GM23338 (cell line): ENCODE measurements around the gene STKLD1. TPM values are rescaled to one million over a fixed set of nuclear protein-coding genes. Genes with fewer than 3 reads are reported as not detected.

Experiments
- ATAC-seq: fragments of 200-7000 bp; cut with Tn5 transposase; 3 replicates; pipeline ENCODE4 v1.9.1; 2020
- DNase-seq: peaks from one replicate; pipeline ENCODE4 v3.0.0-alpha.2; 2015; ENCODE audit warnings: low spot score
- H2AFZ ChIP-seq: fragments of 200-600 bp; sonication (generic); 2 replicates; pipeline ENCODE4 v1.8.0; 2016; ENCODE audit warnings: antibody characterized with exemption, mild to moderate bottlenecking, moderate library complexity
- H3F3A ChIP-seq: fragments of 200-600 bp; sonication (generic); replicated peaks from 2 replicates; pipeline ENCODE4 v1.8.0; 2017; ENCODE audit warnings: antibody characterized with exemption, mixed run types, low read depth
- H3K27ac ChIP-seq: fragments of 200-600 bp; sonication (generic); 2 replicates; pipeline ENCODE4 v1.6.1; 2016; ENCODE audit warnings: low read depth
- H3K27me3 ChIP-seq: fragments of 200-600 bp; sonication (generic); 2 replicates; pipeline ENCODE4 v1.8.0; 2016; ENCODE audit warnings: mild to moderate bottlenecking, mixed run types, moderate library complexity; ENCODE audit not compliant: insufficient read depth
- H3K36me3 ChIP-seq: fragments of 200-600 bp; sonication (generic); 2 replicates; pipeline ENCODE4 v1.8.0; 2016; ENCODE audit warnings: mild to moderate bottlenecking; ENCODE audit not compliant: insufficient read depth
- H3K4me1 ChIP-seq: fragments of 200-600 bp; sonication (generic); 2 replicates; pipeline ENCODE4 v1.8.0; 2016; ENCODE audit warnings: mild to moderate bottlenecking, moderate library complexity; ENCODE audit not compliant: insufficient read depth
- H3K4me2 ChIP-seq: fragments of 200-600 bp; sonication (generic); 2 replicates; pipeline ENCODE4 v1.7.1; 2017; ENCODE audit warnings: mixed run types
- H3K4me3 ChIP-seq: fragments of 200-600 bp; sonication (generic); 2 replicates; pipeline ENCODE4 v1.6.1; 2016; ENCODE audit warnings: mixed run types
- H3K79me2 ChIP-seq: fragments of 200-600 bp; sonication (generic); replicated peaks from 2 replicates; pipeline ENCODE4 v1.8.0; 2017; ENCODE audit warnings: mild to moderate bottlenecking; ENCODE audit not compliant: insufficient read depth
- H3K9me2 ChIP-seq: fragments of 200-600 bp; sonication (generic); 2 replicates; pipeline ENCODE4 v1.8.0; 2017; ENCODE audit not compliant: insufficient read depth
- H4K20me1 ChIP-seq: fragments of 200-600 bp; sonication (generic); replicated peaks from 2 replicates; pipeline ENCODE4 v1.8.0; 2017; ENCODE audit warnings: mild to moderate bottlenecking; ENCODE audit not compliant: insufficient read depth
- H3K27ac Mint-ChIP-seq: 2 replicates; pipeline ENCODE4 v1.8.0; 2020; ENCODE audit warnings: inconsistent platforms, mild to moderate bottlenecking, moderate library complexity, mixed read lengths
- H3K27me3 Mint-ChIP-seq: 3 replicates; pipeline ENCODE4 v1.8.0; 2022; ENCODE audit warnings: low read depth, mild to moderate bottlenecking, moderate library complexity, mixed read lengths, inconsistent platforms; ENCODE audit not compliant: insufficient read depth, poor library complexity
- H3K36me3 Mint-ChIP-seq: 3 replicates; pipeline ENCODE4 v1.8.0; 2021; ENCODE audit warnings: low read depth, mild to moderate bottlenecking, inconsistent platforms, moderate library complexity, mixed read lengths
- H3K4me1 Mint-ChIP-seq: 3 replicates; pipeline ENCODE4 v1.8.0; 2020; ENCODE audit warnings: mild to moderate bottlenecking, inconsistent platforms, mixed read lengths
- H3K4me3 Mint-ChIP-seq: 3 replicates; pipeline ENCODE4 v1.8.0; 2021; ENCODE audit warnings: moderate library complexity, mild to moderate bottlenecking, inconsistent platforms, mixed read lengths
- H3K9me3 Mint-ChIP-seq: 3 replicates; pipeline ENCODE4 v1.8.0; 2020; ENCODE audit warnings: moderate library complexity, mild to moderate bottlenecking, inconsistent platforms, mixed read lengths
- EZH2 ChIP-seq: fragments of 200-600 bp; sonication (generic); IDR thresholded peaks from one replicate; pipeline ENCODE4 v1.8.0; 2017; ENCODE audit warnings: antibody characterized with exemption, mild to moderate bottlenecking, low read depth; ENCODE audit not compliant: unreplicated experiment
- EZH2phosphoT487 ChIP-seq: fragments of 200-600 bp; sonication (generic); IDR thresholded peaks from one replicate; pipeline ENCODE4 v1.8.1; 2018; ENCODE audit warnings: antibody characterized with exemption; ENCODE audit not compliant: unreplicated experiment
- JUNB ChIP-seq: IDR thresholded peaks from one replicate; pipeline ENCODE4 v1.6.1; 2016; ENCODE audit warnings: antibody characterized with exemption; ENCODE audit not compliant: unreplicated experiment
- NANOG ChIP-seq: IDR thresholded peaks from 2 replicates; pipeline ENCODE4 v1.6.1; 2016; ENCODE audit warnings: antibody characterized with exemption, borderline replicate concordance
- POLR2AphosphoS5 ChIP-seq: IDR thresholded peaks from 2 replicates; pipeline ENCODE4 v1.6.1; 2016; ENCODE audit warnings: antibody characterized with exemption, low read depth
- STAT1 ChIP-seq: IDR thresholded peaks from one replicate; pipeline ENCODE4 v1.6.1; 2016; ENCODE audit warnings: antibody characterized with exemption; ENCODE audit not compliant: unreplicated experiment
- ZNF114 ChIP-seq: fragments of 250-450 bp; sonication (Bioruptor Pico); IDR thresholded peaks from 2 replicates; pipeline ENCODE4 v1.5.0; 2020; ENCODE audit warnings: mild to moderate bottlenecking, moderate library complexity
- polyA plus RNA-seq: library from polyadenylated mRNA; unstranded; fragments of >200 nt; fragmentation: Nextera tagmentation; extraction: Ambion mirVana; gene quantifications from 2 replicates; pipeline ENCODE4 v1.2.1, GENCODE V29; 2016
- total RNA-seq: library from RNA; depleted of rRNA; stranded (reverse); fragments of >200 nt; shearing (Covaris generic); gene quantifications from 2 replicates; pipeline ENCODE4 v1.2.3, GENCODE V29; 2014
- TF ChIP-seq, protein P1 (sequence below): IDR thresholded peaks from one replicate; pipeline ENCODE4 v1.6.1; 2018; ENCODE audit warnings: antibody characterized with exemption; ENCODE audit not compliant: unreplicated experiment
- TF ChIP-seq, protein P2 (sequence below), 2 experiments: fragments of 200-600 bp in 1 of 2; sonication (generic) in 1 of 2; conservative IDR thresholded peaks; 2 replicates each; pipeline versions ENCODE4 v1.5.1 to v1.6.1; 2016 to 2017; ENCODE audit warnings: antibody characterized with exemption in 2 of 2, low read depth in 2 of 2, mild to moderate bottlenecking in 2 of 2, moderate library complexity in 1 of 2

The STKLD1 gene
- total and polyA plus RNA-seq, 2 experiments from 2014 or later: 0.57 TPM; not detected in 1

DNA sequence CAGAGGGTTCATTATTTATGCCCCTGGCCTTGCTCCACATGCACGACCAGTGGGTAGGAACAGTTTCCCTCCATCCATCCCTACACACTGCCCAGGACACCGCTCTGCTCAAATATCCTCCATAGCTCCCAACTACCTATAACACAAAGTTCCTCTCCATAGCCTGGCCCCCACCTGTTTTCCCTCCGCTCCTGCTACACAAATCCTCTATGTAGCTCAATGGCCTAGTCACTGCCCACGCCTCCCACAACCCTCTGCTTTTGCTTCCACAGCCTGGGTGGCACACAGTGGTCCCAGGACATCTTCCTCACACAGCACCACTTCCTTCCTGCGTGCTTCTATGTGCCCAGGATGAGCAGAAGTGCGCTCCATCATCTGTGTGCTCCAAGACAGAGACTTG lies 21.2 kb downstream of the STKLD1 start:
- TF ChIP-seq STAT1 (no peak), EZH2 (no peak)
- DNase-seq (no peak), ATAC-seq (no peak)
- Histone ChIP-seq H3K4me3 (no peak overlapping the region), H3F3A (no peaks in the 10 kb centered on the region), H3K79me2 (no peaks in the 10 kb centered on the region), H3K4me2 (no peak overlapping the region), H2AFZ (no peak overlapping the region), H3K4me1 (no peaks in the 10 kb centered on the region), H3K36me3 (no peaks in the 10 kb centered on the region), H3K27me3 (no peaks in the 10 kb centered on the region), H3K27ac (no peak overlapping the region), H4K20me1 (no peaks in the 10 kb centered on the region), H3K9me2 (no peaks in the 10 kb centered on the region)
- H3K4me3 Mint-ChIP-seq: no peak overlapping the region
- H3K36me3 Mint-ChIP-seq: no peaks in the 10 kb centered on the region
- H3K27ac Mint-ChIP-seq: no peak overlapping the region
- H3K27me3 Mint-ChIP-seq: peaks cover 17% of the 10 kb centered on the region
- H3K4me1 Mint-ChIP-seq: no peaks in the 10 kb centered on the region
- H3K9me3 Mint-ChIP-seq: no peaks in the 10 kb centered on the region

DNA sequence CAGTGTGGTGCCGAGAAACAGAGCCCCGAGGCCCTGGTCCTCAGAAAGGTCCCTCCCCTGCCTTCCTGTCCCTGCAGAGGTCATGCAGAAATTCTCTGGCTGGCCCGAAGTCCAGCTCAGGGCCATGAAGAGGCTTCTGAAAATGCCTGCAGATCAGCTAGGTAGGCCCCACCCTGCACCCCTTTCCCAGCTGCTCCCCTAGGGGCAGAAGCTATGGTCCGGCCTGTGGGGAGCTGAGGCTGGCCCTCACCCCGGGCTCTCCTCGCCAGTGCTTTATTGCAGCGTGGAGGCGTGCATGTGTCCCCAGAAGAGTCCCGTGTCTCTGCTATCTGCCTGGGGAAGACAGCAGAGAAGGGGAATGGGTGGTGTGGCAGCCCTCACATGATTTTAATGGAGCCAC lies 21.7 kb downstream of the STKLD1 start:
- H3K9me3 Mint-ChIP-seq: no peaks in the 10 kb centered on the region
- Histone ChIP-seq H3K4me2 (no peak overlapping the region), H3K4me3 (no peak overlapping the region), H3K4me1 (no peaks in the 10 kb centered on the region), H3K27ac (no peak overlapping the region), H3F3A (no peaks in the 10 kb centered on the region), H3K27me3 (no peaks in the 10 kb centered on the region), H2AFZ (no peak overlapping the region), H3K79me2 (no peaks in the 10 kb centered on the region), H3K9me2 (no peaks in the 10 kb centered on the region), H4K20me1 (no peaks in the 10 kb centered on the region), H3K36me3 (no peaks in the 10 kb centered on the region)
- ATAC-seq: no peak
- H3K27ac Mint-ChIP-seq: no peak overlapping the region
- H3K4me3 Mint-ChIP-seq: no peak overlapping the region
- H3K27me3 Mint-ChIP-seq: peaks cover 19% of the 10 kb centered on the region
- TF ChIP-seq NANOG: no peak
- TF ChIP-seq, protein P1, sequence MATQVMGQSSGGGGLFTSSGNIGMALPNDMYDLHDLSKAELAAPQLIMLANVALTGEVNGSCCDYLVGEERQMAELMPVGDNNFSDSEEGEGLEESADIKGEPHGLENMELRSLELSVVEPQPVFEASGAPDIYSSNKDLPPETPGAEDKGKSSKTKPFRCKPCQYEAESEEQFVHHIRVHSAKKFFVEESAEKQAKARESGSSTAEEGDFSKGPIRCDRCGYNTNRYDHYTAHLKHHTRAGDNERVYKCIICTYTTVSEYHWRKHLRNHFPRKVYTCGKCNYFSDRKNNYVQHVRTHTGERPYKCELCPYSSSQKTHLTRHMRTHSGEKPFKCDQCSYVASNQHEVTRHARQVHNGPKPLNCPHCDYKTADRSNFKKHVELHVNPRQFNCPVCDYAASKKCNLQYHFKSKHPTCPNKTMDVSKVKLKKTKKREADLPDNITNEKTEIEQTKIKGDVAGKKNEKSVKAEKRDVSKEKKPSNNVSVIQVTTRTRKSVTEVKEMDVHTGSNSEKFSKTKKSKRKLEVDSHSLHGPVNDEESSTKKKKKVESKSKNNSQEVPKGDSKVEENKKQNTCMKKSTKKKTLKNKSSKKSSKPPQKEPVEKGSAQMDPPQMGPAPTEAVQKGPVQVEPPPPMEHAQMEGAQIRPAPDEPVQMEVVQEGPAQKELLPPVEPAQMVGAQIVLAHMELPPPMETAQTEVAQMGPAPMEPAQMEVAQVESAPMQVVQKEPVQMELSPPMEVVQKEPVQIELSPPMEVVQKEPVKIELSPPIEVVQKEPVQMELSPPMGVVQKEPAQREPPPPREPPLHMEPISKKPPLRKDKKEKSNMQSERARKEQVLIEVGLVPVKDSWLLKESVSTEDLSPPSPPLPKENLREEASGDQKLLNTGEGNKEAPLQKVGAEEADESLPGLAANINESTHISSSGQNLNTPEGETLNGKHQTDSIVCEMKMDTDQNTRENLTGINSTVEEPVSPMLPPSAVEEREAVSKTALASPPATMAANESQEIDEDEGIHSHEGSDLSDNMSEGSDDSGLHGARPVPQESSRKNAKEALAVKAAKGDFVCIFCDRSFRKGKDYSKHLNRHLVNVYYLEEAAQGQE: no peak
- no peak for TF ChIP-seq JUNB
- no peak for TF ChIP-seq ZNF114 (CRISPR knock-in tag)
- TF ChIP-seq POLR2AphosphoS5: no peak
- TF ChIP-seq EZH2phosphoT487: no peak
- no peak for TF ChIP-seq STAT1
- H3K4me1 Mint-ChIP-seq: no peaks in the 10 kb centered on the region
- no peak for DNase-seq
- H3K36me3 Mint-ChIP-seq: no peaks in the 10 kb centered on the region

DNA sequence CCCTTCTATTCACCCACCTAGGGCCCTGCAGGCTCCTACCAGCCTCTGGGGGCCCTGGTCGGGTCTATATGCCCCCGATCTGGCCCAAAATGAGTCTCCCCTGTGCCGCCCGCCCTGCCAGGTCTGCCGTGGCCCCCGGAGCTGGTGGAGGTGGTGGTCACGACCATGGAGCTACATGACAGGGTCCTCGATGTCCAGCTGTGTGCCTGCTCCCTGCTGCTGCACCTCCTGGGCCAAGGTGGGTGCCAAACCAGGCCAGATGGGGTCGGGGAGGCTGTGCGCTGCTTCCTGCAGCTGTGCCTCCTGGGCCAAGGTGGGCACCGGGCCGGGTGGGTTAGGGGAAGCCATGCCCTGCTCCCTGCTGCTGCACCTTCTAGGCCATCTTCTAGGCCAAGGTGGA lies 24.1 kb downstream of the STKLD1 start:
- H3K36me3 ChIP-seq: no peaks in the 10 kb centered on the region
- H3F3A ChIP-seq: 0 out of 2 replicates have a peak, but pooled peaks cover 3% of the 10 kb centered on the region
- H3K27me3 Mint-ChIP-seq: peaks cover 19% of the 10 kb centered on the region
- no peaks in the 10 kb centered on the region; the same call in 2 of the 3 replicates for H3K4me1 Mint-ChIP-seq
- peaks cover 6% of the 10 kb centered on the region for H3K36me3 Mint-ChIP-seq
- no peaks in the 10 kb centered on the region; the same call in 1 of the 2 replicates for H4K20me1 ChIP-seq
- H3K4me3 ChIP-seq: no peak overlapping the region
- no peaks in the 10 kb centered on the region for H3K27me3 ChIP-seq
- no peaks in the 10 kb centered on the region for H3K4me1 ChIP-seq
- DNase-seq (no peak), ATAC-seq (no peak)
- no peak overlapping the region for H3K4me2 ChIP-seq
- no peaks in the 10 kb centered on the region for H3K9me3 Mint-ChIP-seq
- H3K79me2 ChIP-seq: no peaks in the 10 kb centered on the region
- H3K27ac ChIP-seq: no peak overlapping the region
- H2AFZ ChIP-seq: no peak overlapping the region
- no peak overlapping the region for H3K27ac Mint-ChIP-seq
- no peaks in the 10 kb centered on the region for H3K9me2 ChIP-seq
- no peak overlapping the region for H3K4me3 Mint-ChIP-seq
- TF ChIP-seq JUNB (no peak), STAT1 (no peak), EZH2 (no peak)
- TF ChIP-seq, protein P2, sequence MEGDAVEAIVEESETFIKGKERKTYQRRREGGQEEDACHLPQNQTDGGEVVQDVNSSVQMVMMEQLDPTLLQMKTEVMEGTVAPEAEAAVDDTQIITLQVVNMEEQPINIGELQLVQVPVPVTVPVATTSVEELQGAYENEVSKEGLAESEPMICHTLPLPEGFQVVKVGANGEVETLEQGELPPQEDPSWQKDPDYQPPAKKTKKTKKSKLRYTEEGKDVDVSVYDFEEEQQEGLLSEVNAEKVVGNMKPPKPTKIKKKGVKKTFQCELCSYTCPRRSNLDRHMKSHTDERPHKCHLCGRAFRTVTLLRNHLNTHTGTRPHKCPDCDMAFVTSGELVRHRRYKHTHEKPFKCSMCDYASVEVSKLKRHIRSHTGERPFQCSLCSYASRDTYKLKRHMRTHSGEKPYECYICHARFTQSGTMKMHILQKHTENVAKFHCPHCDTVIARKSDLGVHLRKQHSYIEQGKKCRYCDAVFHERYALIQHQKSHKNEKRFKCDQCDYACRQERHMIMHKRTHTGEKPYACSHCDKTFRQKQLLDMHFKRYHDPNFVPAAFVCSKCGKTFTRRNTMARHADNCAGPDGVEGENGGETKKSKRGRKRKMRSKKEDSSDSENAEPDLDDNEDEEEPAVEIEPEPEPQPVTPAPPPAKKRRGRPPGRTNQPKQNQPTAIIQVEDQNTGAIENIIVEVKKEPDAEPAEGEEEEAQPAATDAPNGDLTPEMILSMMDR (conservative IDR thresholded peaks at IDR 0.05; ENCODE audit: low read depth in 2 of 2): no peak
